ENCODE data around the gene ARHGAP15.

Gene ARHGAP15

GRCh38 chr2:143802242-143802641, 673.0 kb downstream of the ARHGAP15 start:
- DNase-seq = no peak

GRCh38 chr2:143802871-143803650, 673.8 kb downstream of the ARHGAP15 start:
- no peak for DNase-seq

GRCh38 chr2:143803936-143804335, 674.7 kb downstream of the ARHGAP15 start:
- DNase-seq = no peak

- DNase-seq = no peak
Measured at GRCh38 chr2:143805666-143806065, 676.4 kb downstream of the ARHGAP15 start.

- no peak for DNase-seq
Measured at GRCh38 chr2:143807192-143807591, 678.0 kb downstream of the ARHGAP15 start.

GRCh38 chr2:143807671-143808070, 678.5 kb downstream of the ARHGAP15 start:
- no peak for DNase-seq

- no peak for DNase-seq
Measured at GRCh38 chr2:143808166-143808565, 678.9 kb downstream of the ARHGAP15 start.

- DNase-seq = no peak
Measured at GRCh38 chr2:143815082-143815481, 685.9 kb downstream of the ARHGAP15 start.

- no peak for DNase-seq
Measured at GRCh38 chr2:143816916-143817315, 687.7 kb downstream of the ARHGAP15 start.
